GM12872 (cell line): ENCODE results near the gene PEAK1.

Source experiments
- CTCF ChIP-seq: IDR thresholded peaks from 3 replicates; pipeline ENCODE4 v1.5.1; 2011; ENCODE audit warnings: low read depth, mild to moderate bottlenecking, low read length, moderate library complexity; ENCODE audit not compliant: insufficient read depth

The PEAK1 gene

GRCh38 chr15:77201665-77202064, 218.2 kb downstream of the PEAK1 start:
- no peak for TF ChIP-seq CTCF

- no peak for TF ChIP-seq CTCF
These were observed 223.5 kb downstream of the PEAK1 start for GRCh38 chr15:77196381-77196780.

GRCh38 chr15:77195586-77195985, 224.3 kb downstream of the PEAK1 start:
- TF ChIP-seq CTCF: no peak

GRCh38 chr15:77192451-77192850, 227.5 kb downstream of the PEAK1 start:
- no peak for TF ChIP-seq CTCF

GRCh38 chr15:77191230-77191834, 228.6 kb downstream of the PEAK1 start:
- no peak for TF ChIP-seq CTCF

GRCh38 chr15:77187751-77188464, 232.0 kb downstream of the PEAK1 start:
- no peak for TF ChIP-seq CTCF

- TF ChIP-seq CTCF: peak; percentile 69; the same call in 2 of the 3 replicates
These were observed 233.3 kb downstream of the PEAK1 start for GRCh38 chr15:77186594-77187011.
